AG04450 (cell line): ENCODE measurements around the gene CYTH3. TPM values are rescaled to one million over a fixed set of nuclear protein-coding genes. Genes with fewer than 3 reads are reported as not detected.
"Not testable (repeated sequence)": the region's sequence is repeated elsewhere in the genome, so short reads cannot be mapped to it uniquely, and the experiment has no call there.

ENCODE experiments used
- CTCF ChIA-PET: fragments of 300-600, 350-600 bp; formaldehyde crosslinking; extraction: SDS; loops from one replicate; lab custom pipeline; 2022; ENCODE audit warnings: antibody characterized with exemption, inconsistent platforms; lab: Charles Lee
- POLR2A ChIA-PET: fragments of 350-600 bp; formaldehyde crosslinking; extraction: SDS; loops from one replicate; lab custom pipeline; 2021; ENCODE audit warnings: antibody characterized with exemption, inconsistent platforms; lab: Yijun Ruan, JAX
- DNase-seq: peaks from one replicate; pipeline ENCODE4 v3.0.0-alpha.2; 2011; ENCODE audit warnings: low read depth, low spot score
- H3K27ac ChIP-seq: one replicate; pipeline ENCODE4 v1.5.1; 2012; ENCODE audit warnings: low read depth, low read length, control low read depth
- H3K27me3 ChIP-seq: one replicate; pipeline ENCODE4 v1.6.0; 2012; ENCODE audit warnings: low read length; ENCODE audit not compliant: control insufficient read depth, insufficient read depth
- H3K4me3 ChIP-seq: 2 replicates; pipeline ENCODE4 v1.5.1; 2011; ENCODE audit warnings: mild to moderate bottlenecking, low read depth, low read length, control low read depth
- H3K9me3 ChIP-seq: 2 replicates; pipeline ENCODE4 v1.5.1; 2012; ENCODE audit warnings: low read length; ENCODE audit not compliant: control insufficient read depth, insufficient read depth
- polyA plus RNA-seq: library from polyadenylated mRNA; depleted of rRNA; stranded (reverse); fragments of >200 nt; gene quantifications from 2 replicates; pipeline ENCODE4 v1.2.3, GENCODE V29; 2011
- TF ChIP-seq, protein P1 (sequence below): IDR thresholded peaks from 2 replicates; pipeline ENCODE4 v1.5.1; 2011; ENCODE audit warnings: low read depth, low read length, control low read depth, inconsistent platforms

The CYTH3 gene
- polyA plus RNA-seq, 1 experiment: 30.2 TPM

DNA sequence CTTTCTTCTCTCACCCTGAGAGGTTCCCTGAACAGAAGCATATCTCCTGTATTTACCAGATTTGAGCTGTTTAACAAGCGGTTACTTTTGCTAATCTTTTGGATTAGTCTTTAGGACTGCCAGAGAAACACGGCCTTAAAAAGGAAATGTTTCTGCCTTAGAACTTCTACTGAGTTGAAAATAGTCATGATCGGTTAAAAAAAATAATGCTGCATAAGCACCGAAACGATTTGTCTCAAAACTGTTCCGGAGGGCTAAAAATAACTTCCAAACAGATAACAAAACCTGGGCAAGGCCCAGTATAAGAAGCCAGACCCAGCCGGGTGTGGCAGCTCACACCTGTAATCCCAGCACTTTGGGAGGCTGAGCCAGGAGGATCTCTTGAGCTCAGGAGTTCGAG is 43.3 kb upstream of the CYTH3 start:
- TF ChIP-seq, protein P1, sequence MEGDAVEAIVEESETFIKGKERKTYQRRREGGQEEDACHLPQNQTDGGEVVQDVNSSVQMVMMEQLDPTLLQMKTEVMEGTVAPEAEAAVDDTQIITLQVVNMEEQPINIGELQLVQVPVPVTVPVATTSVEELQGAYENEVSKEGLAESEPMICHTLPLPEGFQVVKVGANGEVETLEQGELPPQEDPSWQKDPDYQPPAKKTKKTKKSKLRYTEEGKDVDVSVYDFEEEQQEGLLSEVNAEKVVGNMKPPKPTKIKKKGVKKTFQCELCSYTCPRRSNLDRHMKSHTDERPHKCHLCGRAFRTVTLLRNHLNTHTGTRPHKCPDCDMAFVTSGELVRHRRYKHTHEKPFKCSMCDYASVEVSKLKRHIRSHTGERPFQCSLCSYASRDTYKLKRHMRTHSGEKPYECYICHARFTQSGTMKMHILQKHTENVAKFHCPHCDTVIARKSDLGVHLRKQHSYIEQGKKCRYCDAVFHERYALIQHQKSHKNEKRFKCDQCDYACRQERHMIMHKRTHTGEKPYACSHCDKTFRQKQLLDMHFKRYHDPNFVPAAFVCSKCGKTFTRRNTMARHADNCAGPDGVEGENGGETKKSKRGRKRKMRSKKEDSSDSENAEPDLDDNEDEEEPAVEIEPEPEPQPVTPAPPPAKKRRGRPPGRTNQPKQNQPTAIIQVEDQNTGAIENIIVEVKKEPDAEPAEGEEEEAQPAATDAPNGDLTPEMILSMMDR: no peak
- no peak for DNase-seq
- no peaks in the 10 kb centered on the region for H3K9me3 ChIP-seq
- POLR2A ChIA-PET: interaction anchor here (0.5 kb wide), 1 partner anchor 32 kb away, joined by 4 read pairs; no protein-coding TSS in a partner anchor
- CTCF ChIA-PET: interaction anchor here (1.1 kb wide), 1 partner anchor 155 kb away, joined by 4 read pairs; no protein-coding TSS in a partner anchor
- no peaks in the 10 kb centered on the region for H3K27me3 ChIP-seq
- no peak overlapping the region for H3K4me3 ChIP-seq
- no peak overlapping the region for H3K27ac ChIP-seq

DNA sequence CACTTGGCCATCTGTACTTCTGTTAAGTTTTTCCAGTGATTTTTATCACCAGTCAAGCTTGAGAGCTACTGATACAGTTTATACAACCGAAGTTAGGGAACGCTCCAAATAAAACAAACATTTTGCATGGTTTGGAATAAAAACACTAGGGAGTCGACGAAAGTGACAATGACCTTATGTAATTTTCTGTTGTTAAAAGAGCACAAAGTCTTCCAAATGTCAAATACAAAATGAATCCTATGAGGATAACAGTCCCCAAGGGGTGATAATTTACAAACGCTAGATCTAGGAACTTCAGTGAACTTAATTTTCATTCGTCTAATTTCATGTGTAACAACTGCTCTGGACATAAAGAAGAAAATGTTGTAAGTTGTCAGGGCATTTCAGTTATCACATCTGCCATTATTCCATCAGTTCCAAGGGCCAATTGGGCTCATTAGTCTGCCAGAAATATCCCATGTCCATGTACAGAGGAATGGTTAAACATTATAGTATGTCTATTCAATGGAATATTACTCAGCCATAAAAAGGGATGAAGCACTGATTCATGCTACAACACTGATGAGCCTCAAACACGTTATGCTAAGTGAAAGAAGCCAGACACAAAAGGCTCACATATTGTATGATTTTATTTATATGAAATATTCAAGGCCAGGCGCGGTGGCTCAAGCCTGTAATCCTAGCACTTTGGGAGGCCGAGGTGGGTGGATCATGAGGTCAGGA is 38.0 kb upstream of the CYTH3 start:
- Histone ChIP-seq H3K27me3 (no peaks in the 10 kb centered on the region), H3K4me3 (no peak overlapping the region), H3K27ac (no peak overlapping the region), H3K9me3 (no peaks in the 10 kb centered on the region)
- POLR2A ChIA-PET: interaction anchor here (0.7 kb wide), 1 partner anchor 69 kb away, joined by 6 read pairs; no protein-coding TSS in a partner anchor
- TF ChIP-seq, protein P1: no peak
- CTCF ChIA-PET: no interaction called here
- no peak for DNase-seq

DNA sequence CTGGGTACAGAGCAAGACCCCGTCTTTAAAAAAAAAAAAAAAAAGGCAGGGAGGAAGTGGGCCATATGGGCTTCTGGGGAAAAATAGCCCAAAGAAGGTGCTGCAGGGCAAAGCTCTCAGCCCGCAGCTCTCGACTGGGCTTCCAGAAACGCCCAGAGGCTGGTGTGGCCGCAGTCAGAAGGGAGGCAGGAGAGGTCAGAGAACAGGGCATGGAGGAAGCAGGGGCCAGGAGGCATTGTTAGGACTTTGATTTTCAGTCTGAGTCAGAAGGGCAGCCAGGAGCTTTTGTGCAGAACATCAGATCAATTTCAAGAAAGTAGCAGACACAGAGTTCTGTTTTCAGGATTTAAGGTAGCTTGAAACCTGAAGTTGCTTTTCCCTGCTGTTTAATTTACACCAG is 35.3 kb upstream of the CYTH3 start:
- TF ChIP-seq, protein P1: no peak
- no peaks in the 10 kb centered on the region for H3K9me3 ChIP-seq
- H3K4me3 ChIP-seq: no peak overlapping the region
- POLR2A ChIA-PET: interaction anchor here (0.7 kb wide), 1 partner anchor 90 kb away, joined by 6 read pairs; no protein-coding TSS in a partner anchor
- H3K27me3 ChIP-seq: no peaks in the 10 kb centered on the region
- CTCF ChIA-PET: interaction anchor here (1.3 to 1.5 kb wide), 2 partner anchors 15 to 148 kb away, joined by 4 to 6 read pairs; no protein-coding TSS in a partner anchor
- DNase-seq: no peak
- H3K27ac ChIP-seq: no peak overlapping the region

DNA sequence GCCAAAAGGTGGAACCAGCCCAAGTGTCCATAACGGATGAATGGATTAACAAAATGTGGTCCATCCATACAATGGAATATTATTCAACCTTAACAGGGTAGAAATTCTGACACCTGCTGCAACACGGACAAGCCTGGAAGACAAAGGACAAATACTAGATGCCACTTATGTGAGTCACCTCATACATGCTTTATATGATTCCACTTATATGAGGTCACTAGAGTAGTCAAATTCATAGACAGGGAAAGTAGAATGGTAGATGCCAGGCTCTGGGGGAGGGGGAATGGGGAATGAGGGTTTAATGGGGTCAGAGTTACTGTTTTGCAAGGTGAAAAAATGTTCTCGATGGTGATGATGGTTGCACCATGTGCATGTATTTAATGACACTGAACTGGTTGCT is 34.0 kb upstream of the CYTH3 start:
- no peak overlapping the region for H3K4me3 ChIP-seq
- POLR2A ChIA-PET: no interaction called here
- DNase-seq: no peak
- CTCF ChIA-PET: interaction anchor here (0.7 kb wide), 1 partner anchor 43 kb away, joined by 3 read pairs; no protein-coding TSS in a partner anchor
- no peak overlapping the region for H3K27ac ChIP-seq
- H3K27me3 ChIP-seq: no peaks in the 10 kb centered on the region
- H3K9me3 ChIP-seq: no peaks in the 10 kb centered on the region
- TF ChIP-seq, protein P1: no peak

DNA sequence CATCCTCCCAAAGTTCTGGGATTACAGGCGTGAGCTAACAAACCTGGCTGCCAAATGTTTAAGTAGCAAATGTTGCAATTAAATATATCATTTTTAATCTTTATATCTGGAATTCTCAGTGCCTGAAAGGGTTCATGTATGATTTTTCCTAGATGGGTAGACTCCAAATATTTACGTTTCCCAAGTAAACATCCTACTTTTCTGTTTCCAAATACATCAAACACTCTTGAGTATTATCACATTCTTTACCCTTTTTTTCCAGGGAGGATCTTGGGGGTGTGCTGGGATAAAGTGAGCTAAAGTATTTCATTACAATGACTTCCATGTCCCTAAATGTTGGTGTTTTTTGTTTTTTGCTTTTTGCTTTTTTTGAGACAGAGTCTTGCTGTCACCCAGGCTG is 32.9 kb upstream of the CYTH3 start:
- CTCF ChIA-PET: interaction anchor here (0.8 to 1.4 kb wide), 2 partner anchors 145 to 308 kb away, joined by 4 to 5 read pairs; no protein-coding TSS in a partner anchor
- POLR2A ChIA-PET: interaction anchor here (1.2 kb wide), 1 partner anchor 79 kb away, joined by 4 read pairs; no protein-coding TSS in a partner anchor
- H3K27ac ChIP-seq: no peak overlapping the region

DNA sequence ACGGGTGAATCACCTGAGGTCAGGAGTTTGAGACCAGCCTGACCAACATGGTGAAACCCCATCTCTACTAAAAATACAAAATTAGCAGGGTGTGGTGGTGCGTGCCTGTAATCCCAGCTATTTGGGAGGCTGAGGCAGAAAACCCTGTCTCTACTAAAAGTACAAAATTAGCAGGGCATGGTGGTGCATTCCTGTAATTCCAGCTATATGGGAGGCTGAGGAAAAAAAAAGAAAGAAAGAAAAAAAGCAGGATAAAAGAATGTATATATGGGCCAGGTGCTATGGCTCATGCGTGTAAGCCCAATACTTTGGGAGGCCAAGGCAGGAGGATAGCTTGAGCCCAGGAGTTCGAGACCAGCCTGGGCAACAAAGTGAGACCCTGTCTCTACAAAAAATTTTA is 29.0 kb upstream of the CYTH3 start:
- H3K9me3 ChIP-seq, H3K27ac ChIP-seq, H3K27me3 ChIP-seq, DNase-seq, H3K4me3 ChIP-seq, POLR2A ChIA-PET: not testable (repeated sequence)
- CTCF ChIA-PET: interaction anchor here (0.6 kb wide), 1 partner anchor 166 kb away, joined by 5 read pairs; no protein-coding TSS in a partner anchor

More for the DNA sequence above, 32.9 kb upstream of the CYTH3 start:
- no peak for DNase-seq
- TF ChIP-seq, protein P1: no peak
- H3K9me3 ChIP-seq: no peaks in the 10 kb centered on the region
- no peak overlapping the region for H3K4me3 ChIP-seq
- H3K27me3 ChIP-seq: no peaks in the 10 kb centered on the region
